RKO (cell line): ENCODE measurements around the gene PLEKHA3.
"Not testable (repeated sequence)": the region's sequence is repeated elsewhere in the genome, so short reads cannot be mapped to it uniquely, and the experiment has no call there.

Experiments used
- DNase-seq: peaks from one replicate; pipeline ENCODE4 v3.0.0-alpha.2; 2016; ENCODE audit warnings: low spot score

Gene PLEKHA3

DNA sequence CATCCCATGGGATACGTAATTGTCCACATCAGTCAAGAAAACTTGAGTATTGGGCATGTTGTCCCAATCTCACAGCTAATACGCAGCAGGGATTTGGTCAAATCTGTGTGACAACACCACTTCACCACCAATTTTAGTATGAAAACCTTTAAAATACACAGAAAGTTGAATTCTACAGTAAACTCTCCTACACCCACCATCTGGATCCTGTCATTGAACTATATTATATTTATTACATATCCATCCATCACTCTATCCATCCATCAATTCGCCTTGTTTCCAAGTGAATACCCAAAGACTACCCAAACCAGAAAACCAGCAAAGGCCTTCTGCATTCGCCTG lies 1.0 kb upstream of the PLEKHA3 start:
- no peak for DNase-seq

DNA sequence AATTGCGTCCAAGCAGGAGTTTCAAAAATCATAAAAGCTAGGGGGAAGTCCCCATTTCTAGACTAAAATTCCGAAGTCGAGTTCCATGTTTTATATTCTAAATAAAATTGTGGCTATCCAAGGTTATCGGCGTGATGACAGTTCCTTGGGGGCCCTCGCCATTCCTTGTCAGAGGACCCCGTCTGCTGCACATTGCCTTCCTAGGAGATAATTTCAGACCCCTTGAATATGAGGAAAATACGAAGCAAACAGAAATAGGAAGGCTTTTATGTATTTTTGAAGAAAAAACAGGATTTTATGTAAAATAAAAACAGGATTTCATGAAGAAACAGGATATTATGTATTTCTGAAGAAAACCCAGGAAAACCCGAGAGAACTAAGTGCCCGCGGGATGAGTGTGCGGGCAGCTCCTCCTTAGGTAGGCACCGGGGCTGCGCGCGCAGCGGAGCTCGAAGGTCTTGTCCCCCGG lies 465 bp upstream of the PLEKHA3 start:
- DNase-seq: no peak

DNA sequence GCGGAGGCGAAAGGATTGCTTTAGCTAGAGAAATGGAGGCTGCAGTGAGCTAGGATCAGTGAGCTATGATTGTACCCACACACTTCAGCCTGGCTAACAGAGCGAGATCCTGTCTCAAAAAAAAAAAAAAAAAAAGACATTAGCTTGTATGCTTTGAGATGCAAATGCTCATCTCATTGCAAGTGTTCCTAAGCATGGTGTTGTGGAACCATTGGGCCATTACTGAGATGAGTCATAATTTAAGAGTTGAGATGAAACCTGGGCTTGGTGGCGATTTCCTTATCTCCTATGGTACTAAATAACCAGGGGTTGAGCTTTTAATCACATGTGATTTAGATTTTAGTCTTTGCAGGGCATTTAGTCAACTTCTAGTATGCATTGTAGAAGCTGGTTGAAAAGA lies 2.2 kb downstream of the PLEKHA3 start:
- peak; percentile 31 for DNase-seq

- peak; percentile 49 for DNase-seq
These were observed 4.2 kb downstream of the PLEKHA3 start for GRCh38 chr2:178484245-178485041.

DNA sequence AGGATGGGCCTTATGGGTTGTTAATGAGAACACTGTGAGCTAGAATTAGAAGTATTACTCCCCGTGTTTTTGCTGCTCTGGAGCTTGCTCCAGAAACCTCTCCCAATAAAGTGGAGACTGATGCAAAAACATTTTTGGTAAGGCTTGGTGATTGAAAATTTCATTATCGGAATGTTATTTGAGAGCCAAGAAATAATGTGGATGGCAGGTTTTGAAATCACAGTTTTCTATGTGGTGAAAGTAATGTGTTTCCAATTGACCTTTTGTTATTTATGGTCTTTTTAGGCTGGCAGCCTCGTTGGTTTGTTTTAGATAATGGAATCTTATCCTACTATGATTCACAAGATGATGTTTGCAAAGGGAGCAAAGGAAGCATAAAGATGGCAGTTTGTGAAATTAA lies 5.1 kb downstream of the PLEKHA3 start:
- DNase-seq: no peak

DNA sequence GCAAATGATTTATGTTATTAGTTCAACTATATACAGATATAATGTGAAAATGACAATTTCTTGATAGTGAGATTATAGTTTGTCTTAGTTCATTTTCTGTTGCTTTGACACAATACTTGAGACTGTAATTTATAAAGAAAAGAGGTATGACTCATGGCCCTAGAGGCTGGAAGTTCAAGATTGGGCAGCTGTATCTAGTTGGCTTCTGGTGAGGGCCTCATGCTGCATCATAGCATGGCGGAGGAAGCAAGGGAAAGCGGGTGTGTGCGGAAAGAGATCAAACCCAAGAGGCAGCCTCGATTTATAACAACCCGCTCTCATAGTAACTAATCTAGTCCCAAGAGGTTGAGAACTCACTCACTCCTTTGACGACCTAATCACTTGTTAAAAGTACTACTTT lies 11.4 kb downstream of the PLEKHA3 start:
- DNase-seq: no peak

DNA sequence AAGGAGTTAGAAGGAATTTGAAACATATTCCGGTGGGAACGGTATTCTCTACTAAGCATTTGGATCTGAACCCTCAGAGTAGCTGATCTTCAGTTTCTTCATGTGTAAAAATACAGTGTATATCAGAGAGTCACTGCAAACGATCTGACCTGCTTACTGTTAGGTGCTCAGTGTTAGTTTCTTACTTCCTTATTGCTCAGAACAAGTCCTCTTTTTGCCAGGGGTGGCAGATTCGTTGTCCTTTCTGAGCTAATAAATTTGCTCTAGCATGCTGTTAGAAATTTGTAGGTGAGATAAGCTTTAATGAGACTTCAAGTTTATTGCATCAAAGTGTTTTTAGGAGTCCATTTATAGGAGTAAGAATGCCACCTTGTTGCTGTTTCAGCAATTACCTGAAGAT lies 15.8 kb downstream of the PLEKHA3 start:
- no peak for DNase-seq

GRCh38 chr2:178498137-178498536 lies 17.9 kb downstream of the PLEKHA3 start:
- DNase-seq: no peak

- no peak for DNase-seq
These were observed 19.4 kb downstream of the PLEKHA3 start for GRCh38 chr2:178499640-178500039.

DNA sequence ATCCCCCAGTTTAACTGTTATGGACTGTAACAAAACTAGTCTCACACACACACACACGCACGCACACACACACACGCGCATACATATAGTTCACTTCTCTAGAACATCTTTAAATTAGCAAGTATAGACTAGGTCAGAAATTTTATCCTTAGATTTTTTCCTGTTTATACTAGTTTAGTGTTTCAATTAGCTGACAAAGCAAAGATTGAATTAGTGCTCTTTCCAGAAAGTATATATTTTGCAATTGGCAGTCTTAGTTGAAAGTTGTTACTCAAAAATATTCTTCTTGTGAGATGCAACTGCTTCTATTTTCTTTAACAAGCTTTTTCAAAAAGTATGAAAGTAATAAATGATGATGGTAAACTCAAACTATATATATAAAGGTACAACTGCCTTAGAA lies 22.5 kb downstream of the PLEKHA3 start:
- DNase-seq: no peak

GRCh38 chr2:178506101-178506500 lies 25.8 kb downstream of the PLEKHA3 start:
- DNase-seq: no peak

- DNase-seq: no peak
These were observed 26.3 kb downstream of the PLEKHA3 start for GRCh38 chr2:178506524-178506923.

- DNase-seq: no peak
These were observed 26.7 kb downstream of the PLEKHA3 start for GRCh38 chr2:178506949-178507348.

DNA sequence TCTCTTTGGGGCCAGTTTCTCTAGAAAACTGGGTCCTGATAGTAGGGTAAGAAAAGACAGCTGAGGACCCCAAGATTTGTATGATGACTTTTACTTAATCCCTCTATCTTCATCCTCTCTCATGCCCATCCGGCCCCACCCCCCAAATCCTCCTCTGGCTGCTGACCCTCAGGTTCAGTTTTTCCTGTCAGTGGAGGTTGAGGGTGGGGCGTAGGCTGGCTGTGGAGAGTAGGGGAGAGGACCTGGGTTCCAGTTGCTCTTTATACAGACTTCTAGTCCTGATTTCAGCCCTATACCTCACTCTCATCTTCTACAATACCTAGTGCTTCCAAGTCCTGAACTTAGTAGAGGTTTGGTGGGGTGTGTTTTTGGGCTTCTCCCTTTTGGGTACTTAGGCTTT lies 28.4 kb downstream of the PLEKHA3 start:
- no peak for DNase-seq

DNA sequence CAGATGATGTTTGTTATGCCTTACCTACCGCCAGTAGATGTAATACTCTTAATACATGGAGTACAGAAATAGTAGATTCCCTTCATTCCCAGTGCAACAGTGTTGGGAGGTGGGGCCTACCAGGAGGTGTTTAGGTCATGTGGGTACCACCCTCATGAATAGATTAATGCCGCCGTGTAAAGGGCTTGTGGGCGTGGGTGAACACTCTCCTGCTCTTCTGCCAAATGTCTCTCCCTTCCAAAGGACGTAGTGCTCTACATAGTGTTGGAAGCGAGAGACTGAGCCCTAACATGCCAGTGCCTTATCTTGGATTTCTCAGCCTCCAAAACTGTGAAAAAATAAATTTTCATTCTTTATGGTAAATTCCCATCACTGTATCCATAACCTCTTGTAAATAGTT lies 30.1 kb downstream of the PLEKHA3 start:
- no peak for DNase-seq

DNA sequence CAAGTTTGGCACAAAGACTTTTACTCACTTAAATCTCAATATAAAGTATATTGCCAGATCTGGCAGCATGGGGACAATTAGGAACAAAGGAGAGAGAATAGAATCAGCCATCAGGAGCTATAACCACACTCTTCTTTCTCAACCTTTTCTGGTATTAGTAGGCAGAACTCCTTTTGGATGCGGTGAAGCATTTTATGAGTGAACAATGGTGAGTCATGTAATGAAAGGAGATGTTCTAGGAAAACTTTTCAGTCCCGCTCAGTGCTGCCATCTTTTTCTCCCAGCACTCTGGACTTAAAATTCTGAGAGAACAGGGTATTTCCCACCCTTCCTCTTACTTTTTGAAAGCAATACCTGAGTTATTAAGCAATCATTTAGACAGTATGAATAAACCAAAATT lies 32.2 kb downstream of the PLEKHA3 start:
- peak; percentile 58 for DNase-seq

DNA sequence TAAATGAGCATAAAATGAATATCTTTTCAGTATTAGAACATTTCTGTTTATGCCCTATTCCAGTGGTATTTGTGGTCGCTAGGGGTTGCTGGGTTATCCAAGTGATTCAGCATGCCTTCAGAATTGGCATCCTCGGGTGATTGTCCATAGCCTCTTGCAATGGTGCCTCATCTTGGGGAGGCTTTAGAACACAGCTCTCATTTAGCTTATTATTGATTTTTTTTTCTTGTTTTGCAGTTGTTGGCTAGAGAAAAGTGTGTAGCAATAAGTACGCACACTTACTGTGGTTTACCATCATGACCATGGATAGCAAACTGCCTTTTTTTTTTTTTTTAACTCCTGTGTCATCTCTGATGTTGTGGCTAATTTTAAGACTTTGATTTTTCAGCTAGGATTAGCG lies 33.6 kb downstream of the PLEKHA3 start:
- DNase-seq: peak; percentile 16

DNA sequence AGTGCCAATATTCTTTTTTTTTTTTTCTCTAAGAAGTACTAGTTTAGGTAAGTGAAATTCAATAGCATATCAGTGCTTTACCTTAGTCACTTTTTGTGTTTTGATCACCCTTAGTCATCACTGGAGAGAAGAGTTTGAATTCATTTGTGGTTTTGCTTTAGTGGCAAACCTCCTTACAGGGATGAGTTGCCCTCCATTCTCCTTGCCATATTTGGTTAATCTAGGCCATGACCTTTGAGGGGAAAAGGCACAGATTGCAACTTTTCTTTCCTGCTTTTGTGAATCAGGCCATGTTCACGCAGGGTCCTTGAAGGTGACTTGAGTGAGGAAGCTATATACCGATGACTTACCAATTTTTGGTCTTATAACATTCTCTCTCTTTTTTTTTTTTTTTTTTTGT lies 34.4 kb downstream of the PLEKHA3 start:
- peak; percentile 84 for DNase-seq

DNA sequence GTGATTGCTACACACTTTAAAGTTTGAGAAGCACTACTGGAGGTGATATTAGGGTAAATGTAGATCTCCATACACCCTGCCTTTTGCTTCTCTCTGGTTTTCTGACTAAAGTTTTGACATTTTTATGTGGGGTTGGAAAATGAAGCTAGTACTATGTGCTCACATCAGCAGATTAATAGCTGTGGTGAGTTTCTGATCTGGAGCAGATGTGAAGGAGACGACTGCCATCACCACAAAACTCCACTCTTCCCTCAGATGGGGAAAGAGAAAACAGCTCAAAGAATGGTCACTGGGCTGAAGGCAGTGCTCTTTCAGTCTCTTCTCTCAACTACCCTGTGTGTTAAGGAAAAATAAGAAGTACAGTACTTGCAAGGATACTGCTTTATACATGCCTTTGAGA lies 37.2 kb downstream of the PLEKHA3 start:
- no peak for DNase-seq

- no peak for DNase-seq
These were observed 41.3 kb downstream of the PLEKHA3 start for GRCh38 chr2:178521304-178522150.

DNA sequence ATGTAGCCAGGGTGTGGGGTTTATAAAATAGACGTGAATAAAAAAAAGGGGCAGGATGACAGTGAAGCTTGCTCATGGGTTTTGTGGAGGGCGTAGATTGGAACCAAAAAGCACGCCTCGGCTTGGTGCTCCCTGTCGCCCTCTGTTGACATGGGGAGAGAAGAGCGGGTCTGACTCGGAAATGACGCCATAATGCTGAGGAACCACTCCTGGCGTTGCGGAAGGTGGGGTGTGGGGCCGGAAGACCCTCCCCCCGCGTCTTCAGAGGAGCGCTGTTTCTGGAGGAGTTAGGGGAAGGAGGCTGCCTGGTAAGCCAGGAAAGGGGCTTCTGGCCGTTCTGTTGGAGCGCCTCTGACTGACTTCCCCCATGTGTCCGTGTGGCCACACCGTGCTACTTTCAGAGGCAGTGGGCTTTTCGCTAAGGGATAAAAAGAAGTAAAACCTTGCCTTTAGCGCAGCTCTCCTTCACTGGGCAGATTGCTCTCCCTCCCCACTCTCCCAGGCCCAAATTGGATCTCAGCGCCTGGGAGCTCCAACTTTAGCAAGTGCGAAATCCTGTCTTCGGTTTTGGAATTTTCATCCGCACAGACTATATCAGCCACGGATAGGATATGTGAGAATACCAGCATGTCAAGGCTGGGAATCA lies 42.8 kb downstream of the PLEKHA3 start:
- DNase-seq: peak; percentile 81

DNA sequence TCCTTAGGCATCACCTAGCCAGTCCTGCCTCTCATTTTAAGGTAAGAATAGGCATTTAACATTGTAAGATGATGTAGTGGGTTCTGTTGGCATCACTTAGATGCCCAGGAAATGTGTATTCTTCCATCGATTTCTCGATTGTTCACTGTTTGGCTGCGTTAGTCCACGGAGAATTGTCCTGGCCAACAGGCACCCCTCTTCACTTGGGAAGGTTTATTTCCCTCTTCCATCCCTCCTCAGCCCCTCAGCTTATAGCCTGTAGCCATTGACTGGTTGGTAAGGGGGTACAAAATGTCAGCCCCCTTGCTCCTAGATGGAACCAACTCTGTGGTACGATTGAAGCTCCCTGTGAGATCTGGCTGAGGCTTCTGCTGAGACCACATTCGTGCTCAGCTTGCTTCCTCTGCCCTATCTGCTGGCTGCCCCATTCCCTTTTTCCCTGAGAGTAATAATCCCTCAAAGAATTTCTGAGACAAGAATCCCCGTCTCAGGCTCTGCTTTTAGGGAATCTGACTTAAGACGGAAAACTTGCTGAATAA lies 43.4 kb downstream of the PLEKHA3 start:
- peak; percentile 5 for DNase-seq

DNA sequence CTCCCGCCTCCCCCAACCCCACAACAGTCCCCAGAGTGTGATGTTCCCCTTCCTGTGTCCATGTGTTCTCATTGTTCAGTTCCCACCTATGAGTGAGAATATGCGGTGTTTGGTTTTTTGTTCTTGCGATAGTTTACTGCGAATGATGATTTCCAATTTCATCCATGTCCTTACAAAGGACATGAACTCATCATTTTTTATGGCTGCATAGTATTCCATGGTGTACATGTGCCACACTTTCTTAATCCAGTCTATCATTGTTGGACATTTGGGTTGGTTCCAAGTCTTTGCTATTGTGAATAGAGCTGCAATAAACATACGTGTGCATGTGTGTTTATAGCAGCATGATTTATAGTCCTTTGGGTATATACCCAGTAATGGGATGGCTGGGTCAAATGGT lies 44.8 kb downstream of the PLEKHA3 start:
- not testable (repeated sequence) for DNase-seq
